ENCODE measurements around the gene RNF148.
"Not testable (repeated sequence)": the region's sequence is repeated elsewhere in the genome, so short reads cannot be mapped to it uniquely, and the experiment has no call there.

Gene RNF148

GRCh38 chr7:122689346-122690109, 13.2 kb downstream of the RNF148 start:
- no peak for DNase-seq

DNA sequence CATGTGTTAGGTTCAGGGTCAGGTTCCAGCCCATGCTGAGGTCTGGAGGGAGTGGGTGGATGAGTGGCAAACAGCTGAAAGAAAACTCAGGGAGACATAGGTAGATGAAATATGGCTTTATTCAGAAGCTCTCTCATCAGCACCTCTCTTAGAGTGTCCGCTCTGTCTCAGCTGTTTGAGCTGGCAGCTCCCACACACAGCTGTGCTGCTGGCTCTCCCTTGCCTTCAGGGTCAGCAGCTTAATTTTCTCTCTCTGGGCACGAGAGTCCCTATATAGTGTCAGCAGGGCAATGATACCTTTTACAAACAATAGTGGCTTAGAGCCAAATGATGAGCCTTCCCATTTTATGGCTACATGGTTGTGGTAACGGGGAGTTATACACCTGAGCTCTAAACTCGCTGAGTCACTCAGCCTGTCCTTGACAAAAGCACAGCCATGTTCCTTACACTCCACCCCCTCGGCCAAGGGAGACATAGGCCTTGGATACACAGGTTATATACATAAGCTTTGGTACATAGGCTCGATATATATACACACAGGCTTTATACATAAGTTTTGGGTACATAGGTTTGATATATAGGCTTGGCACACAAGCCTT, 14.2 kb downstream of the RNF148 start:
- no peak for DNase-seq

- DNase-seq = no peak
Measured at GRCh38 chr7:122686360-122686878, 16.3 kb downstream of the RNF148 start.

DNA sequence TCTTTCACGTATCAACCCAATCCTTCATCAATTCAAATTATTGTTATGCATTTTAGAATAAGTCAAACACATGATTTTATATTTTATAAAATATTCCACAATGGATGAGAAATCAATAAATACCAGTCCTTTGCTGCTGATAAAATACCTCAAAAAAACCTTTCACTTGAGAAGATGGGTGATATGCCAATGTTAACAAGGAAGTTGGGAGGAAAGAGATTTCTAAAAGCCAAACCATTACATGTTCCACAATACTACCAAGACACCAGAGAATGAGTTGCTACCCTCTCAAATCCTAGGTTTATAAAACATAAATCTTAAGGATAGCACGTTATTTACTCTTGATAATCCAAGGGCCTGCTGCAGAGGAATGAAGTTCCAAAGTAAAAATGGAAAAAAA, 18.2 kb downstream of the RNF148 start:
- DNase-seq = no peak

GRCh38 chr7:122682815-122683550, 19.7 kb downstream of the RNF148 start:
- DNase-seq = no peak

- not testable (repeated sequence) for DNase-seq
Measured at GRCh38 chr7:122681186-122681585, 21.5 kb downstream of the RNF148 start.

DNA sequence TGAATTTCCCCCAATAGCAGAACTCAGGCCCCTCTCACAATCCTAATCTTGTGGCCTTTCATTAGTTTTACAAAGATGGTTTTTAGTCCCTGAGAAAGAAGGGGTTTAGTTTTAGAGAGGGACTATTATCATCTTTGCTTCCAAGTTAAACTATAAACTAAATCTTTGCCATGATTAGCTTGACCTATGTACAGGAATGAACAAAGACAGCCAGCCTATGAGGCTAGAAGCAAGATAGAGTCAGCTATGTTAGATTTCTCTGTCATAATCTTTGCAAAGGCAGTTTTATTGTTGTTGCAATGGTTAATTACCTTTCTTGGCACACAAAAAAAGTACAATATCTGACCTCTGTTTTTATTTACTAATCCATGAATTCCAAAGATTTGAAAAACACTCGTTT, 22.9 kb downstream of the RNF148 start:
- no peak for DNase-seq

GRCh38 chr7:122679269-122679709, 23.4 kb downstream of the RNF148 start:
- DNase-seq = not testable (repeated sequence)

DNA sequence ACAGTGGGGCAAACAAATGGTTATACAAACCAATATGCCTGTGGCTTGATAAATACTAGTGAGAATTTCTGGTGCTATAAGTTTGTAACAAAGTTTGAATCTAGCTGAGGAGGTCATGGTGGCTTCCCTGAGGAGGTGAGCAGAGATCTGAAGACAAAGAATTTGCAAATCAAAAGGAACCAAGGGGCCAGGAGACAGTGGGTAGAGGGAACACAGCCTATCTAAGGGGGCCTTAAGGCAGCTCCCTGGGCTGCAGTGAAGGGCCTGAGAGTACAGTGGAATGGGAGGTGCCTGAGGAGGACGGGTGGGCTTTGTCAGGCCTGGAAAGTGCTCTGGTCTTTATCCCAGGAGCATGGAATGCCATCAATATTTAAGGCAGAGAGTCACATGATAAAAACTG, 25.6 kb downstream of the RNF148 start:
- DNase-seq = no peak

DNA sequence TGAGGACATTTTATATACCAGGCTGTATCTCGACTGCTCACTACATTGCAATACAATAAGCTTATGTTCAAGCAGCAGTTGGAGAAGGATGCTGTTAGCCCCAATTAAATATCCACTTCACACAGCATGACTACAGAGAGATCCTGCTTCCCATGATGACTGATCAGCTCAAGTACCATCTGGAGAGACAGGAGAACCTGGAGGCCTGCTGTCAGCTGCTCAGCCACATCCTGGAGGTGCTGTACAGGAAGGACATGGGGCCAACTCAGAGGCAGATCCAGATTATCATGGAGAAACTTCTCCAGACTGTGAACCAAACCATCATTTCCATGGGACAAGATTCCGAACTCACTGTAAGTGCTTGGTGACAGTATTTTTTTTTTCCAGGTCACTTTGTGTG, 26.3 kb downstream of the RNF148 start:
- no peak for DNase-seq

GRCh38 chr7:122675621-122676020, 27.1 kb downstream of the RNF148 start:
- no peak for DNase-seq

DNA sequence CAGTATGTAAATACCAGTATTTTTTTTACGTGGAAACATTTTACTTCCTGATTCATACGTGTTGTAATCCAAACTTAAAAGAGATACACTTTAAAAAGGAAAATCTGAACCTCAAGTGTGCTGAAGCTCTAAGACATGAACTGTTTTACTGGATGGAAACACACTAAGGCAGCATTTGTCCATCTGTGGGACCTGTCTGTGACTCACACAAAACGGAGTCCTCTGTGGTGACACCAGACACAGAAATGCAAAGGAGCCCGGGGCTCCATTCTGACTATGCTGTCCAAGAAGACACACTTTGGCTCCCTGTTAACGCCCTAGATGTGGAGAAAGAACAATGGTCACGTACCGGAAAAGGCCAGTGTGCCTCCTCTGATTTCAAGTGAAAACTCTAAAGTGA, 27.7 kb downstream of the RNF148 start:
- DNase-seq = no peak

- DNase-seq = no peak
Measured at GRCh38 chr7:122674502-122674901, 28.2 kb downstream of the RNF148 start.

- no peak for DNase-seq
Measured at GRCh38 chr7:122673951-122674350, 28.8 kb downstream of the RNF148 start.

DNA sequence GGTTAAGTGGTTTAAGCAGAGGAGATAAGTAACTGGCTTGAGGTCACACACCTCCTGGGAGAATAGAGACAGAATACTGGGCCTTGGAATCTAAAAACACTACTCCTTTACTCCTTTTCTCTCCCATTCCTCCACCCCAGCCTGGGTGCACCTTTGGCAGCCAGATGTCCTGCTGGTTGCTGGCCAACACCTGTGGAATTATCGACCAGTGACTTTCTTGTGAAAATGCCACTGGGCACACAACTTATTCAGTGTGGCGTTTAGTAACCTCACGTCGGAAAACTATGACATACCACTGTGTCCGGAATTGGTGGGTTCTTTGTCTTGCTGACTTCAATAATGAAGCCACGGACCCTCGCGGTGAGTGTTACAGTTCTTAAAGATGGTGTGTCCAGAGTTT, 30.2 kb downstream of the RNF148 start:
- DNase-seq = no peak

- DNase-seq = no peak
Measured at GRCh38 chr7:122663733-122664132, 39.0 kb downstream of the RNF148 start.

DNA sequence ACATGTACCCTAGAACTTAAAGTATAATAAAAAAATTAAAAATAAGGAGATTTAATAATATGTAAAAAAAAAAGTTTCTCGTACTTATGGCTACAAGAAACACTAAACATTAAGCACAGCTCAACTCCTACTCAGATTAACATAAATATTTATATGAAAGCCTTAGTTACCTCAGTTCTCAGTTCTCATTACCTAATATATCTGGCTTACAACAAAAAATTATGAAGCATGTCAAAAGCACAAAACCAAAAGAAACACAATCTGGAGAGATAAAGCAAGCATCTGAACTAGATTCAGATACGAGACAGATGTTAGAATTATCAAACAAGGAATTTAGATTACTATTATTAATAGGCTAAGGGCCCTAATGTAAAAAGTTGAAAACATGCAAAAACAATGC, 43.9 kb downstream of the RNF148 start:
- DNase-seq = no peak

- no peak for DNase-seq
Measured at GRCh38 chr7:122653685-122654084, 49.0 kb downstream of the RNF148 start.

DNA sequence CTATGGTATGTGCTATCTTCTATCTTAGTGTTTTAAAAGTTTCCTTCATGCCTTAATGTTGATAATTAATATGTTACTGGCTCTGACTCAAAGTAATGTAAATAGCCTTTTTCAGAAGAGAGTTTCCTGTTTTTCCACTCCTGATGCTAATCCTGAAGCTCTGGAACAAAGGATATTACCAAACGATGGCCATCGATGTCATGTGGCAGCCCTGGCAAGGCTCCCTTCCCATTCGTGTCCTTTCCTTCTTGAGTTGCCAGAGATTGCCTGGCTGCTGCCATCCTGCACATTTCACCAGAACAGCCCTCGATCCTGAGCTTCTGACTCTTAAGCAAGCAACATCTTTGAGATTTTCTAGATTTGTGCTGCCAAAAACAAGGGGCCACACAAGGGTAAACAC, 49.8 kb downstream of the RNF148 start:
- DNase-seq = no peak

Measured in activated CD4-positive, alpha-beta T cell treated with anti-CD3 and anti-CD28 coated beads for 4 hours (primary cell).